GM18508 (cell line): ENCODE measurements around the gene RMDN3.
A peak's percentile ranks its signal among the peaks of the same experiment; 100 is the strongest.

Experiments used
- ATAC-seq: cut with Tn5 transposase; IDR thresholded peaks from one replicate; pipeline ENCODE4 v1.9.1; 2021; ENCODE audit warnings: moderate number of reproducible peaks; ENCODE audit not compliant: insufficient read depth, unreplicated experiment

Gene RMDN3

GRCh38 chr15:40697916-40698315 is 57.1 kb downstream of the RMDN3 start:
- no peak for ATAC-seq

GRCh38 chr15:40696228-40696627 is 58.8 kb downstream of the RMDN3 start:
- ATAC-seq: no peak

GRCh38 chr15:40695469-40695890 is 59.6 kb downstream of the RMDN3 start:
- no peak for ATAC-seq

GRCh38 chr15:40694688-40695468 is 60.2 kb downstream of the RMDN3 start, which contains the start of gene RAD51:
RAD51 (plus strand) TSS chr15:40695174; CDS start chr15:40698759, 3,585 bp downstream.
- ATAC-seq: peak; percentile 51

- peak; percentile 14 for ATAC-seq
These were observed 61.0 kb downstream of the RMDN3 start for GRCh38 chr15:40693904-40694687.

GRCh38 chr15:40691737-40692136 is 63.3 kb downstream of the RMDN3 start:
- ATAC-seq: no peak

- no peak for ATAC-seq
These were observed 65.9 kb downstream of the RMDN3 start for GRCh38 chr15:40688932-40689799.
